OCI-LY1 (cell line): Measurements from ENCODE around the gene PXDN.

Experiments
- H2AFZ ChIP-seq: fragments of 200-600 bp; sonication (generic), shearing (Covaris generic); 2 replicates; pipeline ENCODE4 v1.6.0; 2014; ENCODE audit warnings: antibody characterized with exemption, mild to moderate bottlenecking, low read length
- H3F3A ChIP-seq: fragments of 200-600 bp; sonication (generic), shearing (Covaris generic); 2 replicates; pipeline ENCODE4 v1.6.0; 2014; ENCODE audit warnings: mild to moderate bottlenecking, antibody characterized with exemption, low read length, moderate library complexity; ENCODE audit not compliant: insufficient read depth
- H3K27ac ChIP-seq: fragments of 200-600 bp; sonication (generic); 2 replicates; pipeline ENCODE4 v1.5.1; 2014; ENCODE audit warnings: low read length, mixed run types, mild to moderate bottlenecking, low read depth; ENCODE audit not compliant: poor library complexity, severe bottlenecking
- H3K27me3 ChIP-seq: fragments of 200-600 bp; sonication (generic); 2 replicates; pipeline ENCODE4 v1.6.0; 2014; ENCODE audit warnings: antibody characterized with exemption, mild to moderate bottlenecking, low read length, moderate library complexity; ENCODE audit not compliant: insufficient read depth
- H3K36me3 ChIP-seq: fragments of 200-600 bp; sonication (generic); 2 replicates; pipeline ENCODE4 v1.6.1; 2014; ENCODE audit warnings: mild to moderate bottlenecking, antibody characterized with exemption, low read length, moderate library complexity, mixed read lengths; ENCODE audit not compliant: insufficient read depth
- H3K4me1 ChIP-seq: fragments of 200-600 bp; sonication (generic); 2 replicates; pipeline ENCODE4 v1.5.1; 2014; ENCODE audit warnings: mild to moderate bottlenecking, low read length, moderate library complexity; ENCODE audit not compliant: insufficient read depth, severe bottlenecking
- H3K4me2 ChIP-seq: fragments of 200-600 bp; sonication (generic), shearing (Covaris generic); 2 replicates; pipeline ENCODE4 v1.6.1; 2014; ENCODE audit warnings: low read length
- H3K4me3 ChIP-seq: fragments of 200-600 bp; sonication (generic); 2 replicates; pipeline ENCODE4 v1.5.1; 2014; ENCODE audit warnings: low read length, low read depth, mild to moderate bottlenecking, mixed read lengths; ENCODE audit not compliant: poor library complexity, severe bottlenecking
- H3K79me2 ChIP-seq: fragments of 200-600 bp; shearing (Covaris generic); 2 replicates; pipeline ENCODE4 v1.6.1; 2016; ENCODE audit warnings: mixed run types, low read length, mixed read lengths; ENCODE audit not compliant: insufficient read depth
- H3K9ac ChIP-seq: fragments of 200-600 bp; sonication (generic), shearing (Covaris generic); 2 replicates; pipeline ENCODE4 v1.6.1; 2014; ENCODE audit warnings: mild to moderate bottlenecking, low read length, mixed read lengths
- H3K9me2 ChIP-seq: fragments of 200-600 bp; sonication (generic), shearing (Covaris generic); 2 replicates; pipeline ENCODE4 v1.6.1; 2014; ENCODE audit warnings: low read depth, mild to moderate bottlenecking, low read length, mixed read lengths
- H3K9me3 ChIP-seq: fragments of 200-600 bp; shearing (Covaris generic); 2 replicates; pipeline ENCODE4 v1.6.1; 2014; ENCODE audit warnings: low read length, mixed read lengths
- H4K20me1 ChIP-seq: fragments of 200-600 bp; sonication (generic), shearing (Covaris generic); 2 replicates; pipeline ENCODE4 v1.6.0; 2016; ENCODE audit warnings: mild to moderate bottlenecking, low read length; ENCODE audit not compliant: insufficient read depth
- EZH2 ChIP-seq: fragments of 200-600 bp; sonication (generic), shearing (Covaris generic); IDR thresholded peaks from 2 replicates; pipeline ENCODE4 v1.8.0; 2017; ENCODE audit warnings: borderline replicate concordance, mixed run types, mild to moderate bottlenecking, antibody characterized with exemption, low read length, moderate library complexity, mixed read lengths
- TF ChIP-seq, protein P1 (sequence below): fragments of 200-600 bp; sonication (generic), shearing (Covaris generic); IDR thresholded peaks from 2 replicates; pipeline ENCODE4 v1.5.1; 2017; ENCODE audit warnings: mild to moderate bottlenecking, antibody characterized with exemption, low read length, moderate library complexity, mixed read lengths

Gene PXDN

DNA sequence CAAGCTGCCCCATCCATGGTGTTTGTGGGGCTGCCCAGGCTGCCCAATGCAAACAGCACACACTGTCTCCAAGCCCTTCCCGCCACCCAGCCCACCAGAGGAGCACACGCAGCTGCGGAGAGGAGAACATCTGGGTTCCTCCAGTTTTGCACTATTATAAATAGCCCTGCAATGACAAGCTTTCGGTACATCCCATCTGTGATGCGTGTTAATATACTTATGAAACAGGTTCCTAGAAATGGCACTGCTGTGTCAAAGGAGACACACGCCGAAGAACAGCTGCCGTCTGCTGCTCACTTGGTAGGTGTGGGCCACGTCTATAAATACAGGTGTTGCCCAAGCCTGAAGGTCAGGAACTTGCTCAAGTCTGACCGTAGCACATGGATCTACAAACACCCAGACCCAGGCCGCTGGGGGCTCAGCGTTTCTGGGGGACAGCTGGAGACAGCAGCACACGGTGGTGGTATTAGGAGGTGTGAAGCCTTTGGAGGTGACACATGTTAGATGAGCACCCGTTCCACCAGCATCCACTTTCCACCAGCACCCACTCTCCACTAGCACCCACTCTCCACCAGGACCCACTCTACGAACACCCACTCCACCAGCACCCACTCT is 34.3 kb downstream of the PXDN start:
- no peaks in the 10 kb centered on the region for H4K20me1 ChIP-seq
- no peak overlapping the region for H3K27ac ChIP-seq
- no peaks in the 10 kb centered on the region for H3K36me3 ChIP-seq
- no peak overlapping the region for H2AFZ ChIP-seq
- H3K79me2 ChIP-seq, result no peaks in the 10 kb centered on the region
- no peaks in the 10 kb centered on the region for H3K9me3 ChIP-seq
- no peak overlapping the region for H3K4me2 ChIP-seq
- H3K9ac ChIP-seq, result no peak overlapping the region
- no peak overlapping the region for H3K4me3 ChIP-seq
- no peaks in the 10 kb centered on the region for H3K9me2 ChIP-seq
- TF ChIP-seq, protein P1, sequence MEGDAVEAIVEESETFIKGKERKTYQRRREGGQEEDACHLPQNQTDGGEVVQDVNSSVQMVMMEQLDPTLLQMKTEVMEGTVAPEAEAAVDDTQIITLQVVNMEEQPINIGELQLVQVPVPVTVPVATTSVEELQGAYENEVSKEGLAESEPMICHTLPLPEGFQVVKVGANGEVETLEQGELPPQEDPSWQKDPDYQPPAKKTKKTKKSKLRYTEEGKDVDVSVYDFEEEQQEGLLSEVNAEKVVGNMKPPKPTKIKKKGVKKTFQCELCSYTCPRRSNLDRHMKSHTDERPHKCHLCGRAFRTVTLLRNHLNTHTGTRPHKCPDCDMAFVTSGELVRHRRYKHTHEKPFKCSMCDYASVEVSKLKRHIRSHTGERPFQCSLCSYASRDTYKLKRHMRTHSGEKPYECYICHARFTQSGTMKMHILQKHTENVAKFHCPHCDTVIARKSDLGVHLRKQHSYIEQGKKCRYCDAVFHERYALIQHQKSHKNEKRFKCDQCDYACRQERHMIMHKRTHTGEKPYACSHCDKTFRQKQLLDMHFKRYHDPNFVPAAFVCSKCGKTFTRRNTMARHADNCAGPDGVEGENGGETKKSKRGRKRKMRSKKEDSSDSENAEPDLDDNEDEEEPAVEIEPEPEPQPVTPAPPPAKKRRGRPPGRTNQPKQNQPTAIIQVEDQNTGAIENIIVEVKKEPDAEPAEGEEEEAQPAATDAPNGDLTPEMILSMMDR, result no peak
- no peak for TF ChIP-seq EZH2
- no peaks in the 10 kb centered on the region for H3K4me1 ChIP-seq
- H3F3A ChIP-seq, result no peaks in the 10 kb centered on the region
- H3K27me3 ChIP-seq, result no peaks in the 10 kb centered on the region

DNA sequence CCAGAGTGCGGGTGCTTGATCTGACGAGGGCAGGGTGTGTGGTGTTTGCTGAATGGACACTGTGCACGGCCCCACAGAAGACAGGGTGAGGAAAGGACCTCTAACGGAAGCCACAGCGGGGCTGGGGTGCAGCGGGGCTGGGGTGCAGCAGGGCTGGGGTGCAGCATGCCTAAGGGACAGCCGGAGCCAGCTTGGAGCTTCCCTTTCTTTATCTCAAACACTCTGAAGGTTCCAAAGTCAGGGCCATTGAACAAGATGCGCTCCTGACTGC is 35.0 kb downstream of the PXDN start:
- Histone ChIP-seq H3K4me2 (no peak overlapping the region), H4K20me1 (no peaks in the 10 kb centered on the region), H3K4me1 (no peaks in the 10 kb centered on the region)

DNA sequence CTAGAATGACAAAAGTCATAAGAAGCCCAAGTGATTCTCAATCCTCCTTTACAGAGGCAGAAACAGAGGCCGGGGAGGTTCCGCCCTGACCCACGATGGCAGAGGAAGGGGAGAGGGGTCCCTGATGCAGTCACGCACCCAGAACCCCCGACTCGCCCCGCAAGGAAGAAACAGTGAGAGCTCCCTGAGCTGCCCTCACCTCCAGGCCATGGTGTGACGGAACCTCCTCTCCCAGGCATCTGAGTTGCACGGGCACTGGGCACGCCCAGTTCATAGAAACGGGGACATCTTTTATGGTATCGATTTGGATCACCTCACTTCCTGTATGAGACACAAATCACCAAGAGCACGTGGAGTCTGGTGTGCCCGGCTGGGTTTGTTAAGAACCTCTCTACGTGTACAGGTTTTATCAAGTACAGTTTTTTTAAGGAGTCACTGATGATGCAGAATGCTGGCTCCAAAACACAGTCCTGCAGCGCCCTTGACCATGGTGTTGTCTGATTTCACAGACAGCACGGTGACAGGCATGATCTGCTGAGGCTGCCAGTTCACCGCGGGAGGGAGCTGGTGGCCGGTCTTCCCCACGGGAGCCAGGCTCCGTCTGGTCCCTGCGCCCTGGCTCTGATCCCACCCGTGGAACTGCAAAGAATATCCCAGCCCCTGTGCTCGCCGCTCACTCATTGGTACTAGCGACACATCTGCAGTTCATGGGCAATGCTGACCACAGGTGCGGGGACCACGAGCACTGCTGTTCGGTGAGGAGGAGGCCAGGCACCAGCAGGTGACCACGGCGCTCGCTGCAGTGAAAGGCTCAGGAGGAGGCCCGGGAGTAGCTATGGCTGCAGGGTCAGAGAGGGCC is 35.6 kb downstream of the PXDN start:
- Histone ChIP-seq H3K4me1 (no peaks in the 10 kb centered on the region), H3K4me3 (no peak overlapping the region)

More for the DNA sequence above, 35.0 kb downstream of the PXDN start:
- TF ChIP-seq, protein P1, result no peak
- TF ChIP-seq EZH2, result no peak
- H3K27me3 ChIP-seq, result no peaks in the 10 kb centered on the region
- H3K9me3 ChIP-seq, result no peaks in the 10 kb centered on the region
- no peak overlapping the region for H3K27ac ChIP-seq
- no peak overlapping the region for H2AFZ ChIP-seq
- no peaks in the 10 kb centered on the region for H3K36me3 ChIP-seq
- no peak overlapping the region for H3K4me3 ChIP-seq
- H3K79me2 ChIP-seq, result no peaks in the 10 kb centered on the region
- no peaks in the 10 kb centered on the region for H3F3A ChIP-seq
- H3K9ac ChIP-seq, result no peak overlapping the region
- no peaks in the 10 kb centered on the region for H3K9me2 ChIP-seq

More for the DNA sequence above, 35.6 kb downstream of the PXDN start:
- H3K36me3 ChIP-seq, result no peaks in the 10 kb centered on the region
- TF ChIP-seq, protein P1, result no peak
- no peak for TF ChIP-seq EZH2
- H3K9me2 ChIP-seq, result no peaks in the 10 kb centered on the region
- no peaks in the 10 kb centered on the region for H3K79me2 ChIP-seq
- no peak overlapping the region for H3K9ac ChIP-seq
- H3F3A ChIP-seq, result no peaks in the 10 kb centered on the region
- no peaks in the 10 kb centered on the region for H4K20me1 ChIP-seq
- H3K4me2 ChIP-seq, result no peak overlapping the region
- H3K27ac ChIP-seq, result no peak overlapping the region
- no peak overlapping the region for H2AFZ ChIP-seq
- H3K9me3 ChIP-seq, result no peaks in the 10 kb centered on the region
- no peaks in the 10 kb centered on the region for H3K27me3 ChIP-seq
